ENCODE results near the gene ZNF354B.
A peak's percentile ranks its signal among the peaks of the same experiment; 100 is the strongest.

Gene ZNF354B

DNA sequence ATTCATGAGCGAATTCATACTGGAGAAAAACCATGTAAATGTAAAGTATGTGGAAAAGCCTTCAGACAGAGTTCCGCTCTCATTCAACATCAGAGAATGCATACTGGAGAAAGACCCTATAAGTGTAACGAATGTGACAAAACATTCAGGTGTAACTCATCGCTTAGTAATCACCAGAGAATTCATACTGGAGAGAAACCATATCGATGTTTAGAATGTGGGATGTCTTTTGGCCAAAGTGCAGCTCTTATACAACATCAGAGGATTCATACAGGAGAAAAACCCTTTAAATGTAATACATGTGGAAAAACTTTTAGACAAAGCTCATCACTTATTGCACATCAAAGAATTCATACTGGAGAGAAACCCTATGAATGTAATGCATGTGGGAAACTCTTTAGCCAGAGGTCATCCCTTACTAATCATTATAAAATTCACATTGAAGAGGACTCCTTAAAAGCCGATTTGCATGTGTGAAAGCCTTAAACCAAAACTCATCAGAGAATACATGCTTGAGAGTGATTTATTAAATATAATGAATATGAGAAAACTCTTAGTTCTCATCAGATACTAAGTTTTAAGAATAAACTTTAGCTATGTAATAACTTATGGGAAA lies 24.2 kb downstream of the ZNF354B start:
- DNase-seq = no peak

DNA sequence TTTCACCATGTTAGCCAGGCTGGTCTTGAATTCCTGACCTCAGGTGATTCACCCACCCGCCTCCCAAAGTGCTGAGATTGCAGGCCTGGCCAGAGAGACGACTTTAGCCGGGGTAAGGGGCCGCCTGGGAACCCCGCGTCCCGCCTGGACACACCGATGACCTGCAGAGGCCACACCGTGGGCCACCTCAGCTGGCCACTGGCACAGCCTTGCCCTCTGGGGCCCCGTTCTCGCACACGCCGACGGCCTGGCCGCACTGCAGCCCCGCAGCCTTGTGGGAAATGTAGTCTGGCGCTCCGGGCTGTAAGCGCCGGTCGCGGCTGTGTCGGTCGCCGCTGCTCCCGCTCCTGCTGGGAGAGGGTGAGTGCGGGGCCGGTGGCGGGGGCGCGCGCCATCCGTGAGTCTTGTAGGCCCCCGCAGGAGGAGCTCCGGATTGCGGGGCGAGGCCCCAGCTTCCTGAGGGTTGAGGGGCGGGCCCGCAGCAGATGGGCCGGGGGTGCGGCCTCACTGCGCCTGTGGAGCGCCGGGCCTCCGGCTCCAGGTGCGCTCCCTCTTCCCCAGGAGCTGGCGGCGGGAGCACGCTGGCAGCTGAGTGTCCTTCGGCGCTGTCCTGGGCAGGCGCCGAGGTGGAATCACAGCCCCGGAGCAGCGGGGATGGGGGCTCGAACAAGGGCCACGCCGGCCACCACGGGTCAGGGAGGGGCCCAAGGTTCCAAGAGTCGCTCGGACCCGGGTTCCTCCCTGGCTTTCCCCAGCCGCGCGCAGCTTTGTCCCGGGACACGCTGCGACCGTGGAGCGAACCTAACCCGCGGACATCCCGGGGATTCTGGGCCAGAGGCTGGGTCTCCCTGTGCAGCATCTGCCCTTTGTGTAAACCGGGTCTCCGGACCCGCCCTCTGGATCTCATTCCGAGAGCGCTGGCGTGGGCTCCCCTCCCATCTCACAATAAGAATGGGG lies 36.1 kb downstream of the ZNF354B start, which contains the start of gene ZFP2:
TSS of gene ZFP2 (plus strand) at position 299 of the 957 bp plus-strand sequence. CDS start 35,401 bp downstream, outside the sequence.
- DNase-seq = peak; percentile 39

DNA sequence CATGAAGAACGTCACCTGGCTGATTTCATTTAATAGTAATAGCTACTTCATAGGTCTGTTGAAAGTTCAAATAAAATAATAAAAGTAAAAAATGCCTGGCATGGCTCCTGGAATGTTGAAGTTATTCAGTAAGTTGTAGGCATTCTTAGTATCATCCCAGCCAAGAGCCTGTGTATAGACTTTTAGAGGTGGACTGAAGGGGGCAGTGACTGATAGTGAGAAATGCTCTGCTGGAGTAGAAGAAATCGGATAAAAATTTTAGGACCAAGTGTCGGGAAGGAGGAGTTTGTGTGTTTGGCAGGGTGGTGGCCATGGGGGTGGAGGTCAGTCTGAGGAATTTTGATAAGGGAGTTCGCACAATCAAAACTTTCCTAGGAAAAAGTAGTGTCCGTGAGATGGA lies 39.5 kb downstream of the ZNF354B start:
- no peak for DNase-seq

DNA sequence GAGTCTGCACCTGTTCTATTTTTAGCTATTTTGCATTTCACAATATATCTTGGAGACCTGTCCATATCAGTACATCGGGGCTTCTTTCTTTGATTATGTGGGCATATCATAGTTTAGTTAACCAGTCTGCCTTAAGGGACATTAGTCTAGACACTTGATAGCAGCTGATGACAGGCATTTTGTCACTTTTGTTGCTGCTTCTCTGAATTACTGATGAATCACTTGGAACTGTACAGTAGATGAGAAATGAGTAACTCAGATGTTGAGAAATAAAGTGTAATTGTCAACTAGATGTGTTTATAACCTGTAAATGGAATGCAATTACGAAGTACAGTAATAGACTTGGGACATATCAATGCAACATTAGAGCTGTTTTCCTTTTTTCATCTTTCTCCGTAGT lies 43.1 kb downstream of the ZNF354B start:
- no peak for DNase-seq

DNA sequence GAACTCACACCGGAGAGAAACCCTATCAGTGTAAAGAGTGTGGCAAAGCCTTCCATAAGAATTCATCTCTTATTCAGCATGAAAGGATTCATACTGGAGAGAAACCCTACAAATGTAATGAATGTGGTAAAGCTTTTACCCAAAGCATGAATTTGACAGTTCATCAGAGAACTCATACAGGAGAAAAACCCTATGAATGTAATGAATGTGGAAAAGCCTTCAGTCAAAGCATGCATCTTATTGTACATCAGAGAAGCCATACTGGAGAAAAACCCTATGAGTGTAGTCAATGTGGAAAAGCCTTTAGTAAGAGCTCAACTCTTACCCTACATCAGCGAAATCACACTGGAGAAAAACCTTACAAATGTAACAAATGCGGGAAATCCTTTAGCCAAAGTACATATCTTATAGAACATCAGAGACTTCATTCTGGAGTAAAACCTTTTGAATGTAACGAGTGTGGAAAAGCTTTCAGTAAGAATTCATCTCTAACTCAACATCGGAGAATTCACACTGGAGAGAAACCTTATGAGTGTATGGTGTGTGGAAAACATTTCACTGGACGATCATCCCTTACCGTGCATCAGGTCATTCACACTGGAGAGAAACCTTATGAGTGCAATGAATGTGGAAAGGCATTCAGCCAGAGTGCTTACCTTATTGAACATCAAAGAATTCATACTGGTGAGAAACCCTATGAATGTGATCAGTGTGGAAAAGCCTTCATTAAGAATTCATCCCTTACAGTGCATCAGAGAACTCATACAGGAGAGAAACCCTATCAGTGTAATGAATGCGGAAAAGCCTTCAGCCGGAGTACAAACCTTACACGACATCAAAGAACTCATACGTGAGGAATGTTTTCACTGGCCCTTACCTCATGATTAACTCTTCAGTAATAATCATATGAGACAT lies 72.3 kb downstream of the ZNF354B start:
- DNase-seq = no peak

All from activated CD4-positive, CD25-positive, alpha-beta regulatory T cell treated with anti-CD3 and anti-CD28 coated beads, Interleukin-2, amount 50 U/mL, for 72 hours (primary cell).